Measurements from ENCODE around the gene IQSEC1. TPM values are rescaled to one million over a fixed set of nuclear protein-coding genes. Genes with fewer than 3 reads are reported as not detected.
"Not testable (repeated sequence)": the region's sequence is repeated elsewhere in the genome, so short reads cannot be mapped to it uniquely, and the experiment has no call there.

IQSEC1 gene
- total RNA-seq, 2 experiments from 2014 or later, result 31.7 to 39.2 TPM

- intact Hi-C loops (cut with micrococcal nuclease), result no loop called here
- TF ChIP-seq CTCF (IDR thresholded peaks at IDR 0.05), result no peak
- H3K9me3 Mint-ChIP-seq, result no peaks in the 10 kb centered on the region
- ChIA-PET CTCF (interaction anchor here (1.2 kb wide), 1 partner anchor 9 kb away, joined by 6 read pairs; no protein-coding TSS in a partner anchor), POLR2A (no interaction called here)
- no peaks in the 10 kb centered on the region for H3K36me3 Mint-ChIP-seq (ENCODE audit: low read depth)
- H3K27ac Mint-ChIP-seq, result no peak overlapping the region
- H3K4me1 Mint-ChIP-seq (ENCODE audit: low read depth), result peaks cover 13% of the 10 kb centered on the region
- ATAC-seq, result no peak
- no peak overlapping the region for H3K4me3 Mint-ChIP-seq
- peaks cover 8% of the 10 kb centered on the region for H3K27me3 Mint-ChIP-seq
- no peak for DNase-seq
Measured at GRCh38 chr3:12882336-12883310, 190.6 kb downstream of the IQSEC1 start.

DNA sequence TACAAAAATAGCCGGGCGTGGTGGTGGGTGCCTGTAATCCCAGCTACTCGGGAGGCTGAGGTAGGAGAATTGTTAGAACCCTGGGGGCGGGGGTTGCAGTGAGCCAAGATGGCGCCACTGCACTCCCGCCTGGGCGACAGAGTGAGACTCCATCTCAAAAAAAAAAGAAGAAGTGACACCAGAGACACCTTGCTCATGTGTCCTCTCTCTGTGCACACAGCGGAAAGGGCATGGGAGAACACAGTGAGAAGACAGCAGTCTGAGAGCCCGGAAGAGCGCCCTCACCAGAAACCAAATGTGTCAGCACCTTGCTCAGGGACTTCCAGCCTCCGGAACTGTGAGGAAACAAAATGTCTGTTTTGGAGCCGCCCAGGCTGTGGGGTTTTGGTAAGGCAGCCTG is 191.4 kb downstream of the IQSEC1 start:
- H3K36me3 Mint-ChIP-seq (ENCODE audit: low read depth); DNase-seq; CTCF ChIA-PET; H3K4me3 Mint-ChIP-seq; H3K9me3 Mint-ChIP-seq; ATAC-seq; POLR2A ChIA-PET; H3K27ac Mint-ChIP-seq; H3K27me3 Mint-ChIP-seq; intact Hi-C loops (cut with micrococcal nuclease): not testable (repeated sequence)
- peaks cover 13% of the 10 kb centered on the region for H3K4me1 Mint-ChIP-seq (ENCODE audit: low read depth)

DNA sequence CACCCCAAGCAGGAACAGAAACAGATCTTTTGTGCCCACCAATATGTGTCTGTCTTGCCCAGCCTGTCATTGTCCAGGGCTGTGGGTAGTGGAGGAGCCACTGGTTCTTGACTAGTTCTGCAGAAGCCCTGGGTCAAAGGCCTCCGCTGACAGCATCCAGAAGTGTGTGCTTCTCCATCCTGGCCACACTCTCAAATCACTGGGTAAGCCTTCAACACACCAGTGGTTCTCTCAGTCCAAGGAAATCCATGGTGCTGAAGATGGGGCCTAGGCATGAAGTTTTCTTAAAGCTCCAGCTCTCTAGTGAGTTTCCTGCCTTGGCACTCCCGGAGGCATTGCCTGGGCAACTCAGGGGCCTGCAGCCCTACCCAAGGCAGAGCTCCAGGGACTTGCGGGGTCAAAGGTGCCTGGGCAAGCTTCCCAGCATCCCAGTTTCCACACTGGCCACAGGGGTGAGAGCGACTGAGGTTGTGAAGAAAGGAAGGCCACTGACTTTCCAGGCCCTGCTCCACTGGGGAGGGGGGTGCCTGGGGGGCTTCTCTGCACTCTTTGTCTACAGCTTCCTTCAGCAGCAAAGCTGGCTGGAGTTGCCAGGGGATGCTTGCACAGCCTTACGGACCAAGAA is 193.9 kb downstream of the IQSEC1 start:
- TF ChIP-seq CTCF (IDR thresholded peaks at IDR 0.05), result no peak
- ChIA-PET CTCF (interaction anchor here (0.9 to 5.6 kb wide), 2 partner anchors 8 to 12 kb away, joined by 3 to 32 read pairs; no protein-coding TSS in a partner anchor), POLR2A (no interaction called here)
- Mint-ChIP-seq H3K27me3 (peaks cover 7% of the 10 kb centered on the region), H3K9me3 (no peaks in the 10 kb centered on the region), H3K27ac (no peak overlapping the region), H3K4me1 (ENCODE audit: low read depth) (no peaks in the 10 kb centered on the region), H3K4me3 (no peak overlapping the region), H3K36me3 (ENCODE audit: low read depth) (no peaks in the 10 kb centered on the region)
- no peak for DNase-seq
- ATAC-seq, result no peak
- intact Hi-C loops (cut with micrococcal nuclease), result loop anchor here (10.0 kb wide), 1 partner anchor 965 kb away; no protein-coding TSS in a partner anchor

- H3K27ac Mint-ChIP-seq; H3K9me3 Mint-ChIP-seq; H3K36me3 Mint-ChIP-seq (ENCODE audit: low read depth); H3K4me3 Mint-ChIP-seq; DNase-seq; POLR2A ChIA-PET; H3K27me3 Mint-ChIP-seq; H3K4me1 Mint-ChIP-seq (ENCODE audit: low read depth); ATAC-seq: not testable (repeated sequence)
- CTCF ChIA-PET, result interaction anchor here (0.9 to 5.6 kb wide), 2 partner anchors 9 to 13 kb away, joined by 3 to 32 read pairs; no protein-coding TSS in a partner anchor
- intact Hi-C loops (cut with micrococcal nuclease), result loop anchor here (10.0 kb wide), 1 partner anchor 964 kb away; no protein-coding TSS in a partner anchor
Measured at GRCh38 chr3:12878758-12879157, 194.5 kb downstream of the IQSEC1 start.

- Mint-ChIP-seq H3K9me3 (no peaks in the 10 kb centered on the region), H3K4me1 (ENCODE audit: low read depth) (no peaks in the 10 kb centered on the region), H3K36me3 (ENCODE audit: low read depth) (no peaks in the 10 kb centered on the region), H3K27me3 (peaks cover 9% of the 10 kb centered on the region), H3K27ac (no peak overlapping the region), H3K4me3 (no peak overlapping the region)
- TF ChIP-seq CTCF (IDR thresholded peaks at IDR 0.05), result no peak
- no peak for ATAC-seq
- intact Hi-C loops (cut with micrococcal nuclease), result loop anchor here (10.0 kb wide), 1 partner anchor 963 kb away; no protein-coding TSS in a partner anchor
- POLR2A ChIA-PET, result no interaction called here
- CTCF ChIA-PET, result interaction anchor here (0.9 to 5.6 kb wide), 6 partner anchors 9 to 104 kb away, joined by 3 to 32 read pairs (median 4); partner anchors contain the start of gene RPL32
- no peak for DNase-seq
Measured at GRCh38 chr3:12878141-12878574, 195.1 kb downstream of the IQSEC1 start.
